ENCODE measurements around the gene LCE1D.

The LCE1D gene

DNA sequence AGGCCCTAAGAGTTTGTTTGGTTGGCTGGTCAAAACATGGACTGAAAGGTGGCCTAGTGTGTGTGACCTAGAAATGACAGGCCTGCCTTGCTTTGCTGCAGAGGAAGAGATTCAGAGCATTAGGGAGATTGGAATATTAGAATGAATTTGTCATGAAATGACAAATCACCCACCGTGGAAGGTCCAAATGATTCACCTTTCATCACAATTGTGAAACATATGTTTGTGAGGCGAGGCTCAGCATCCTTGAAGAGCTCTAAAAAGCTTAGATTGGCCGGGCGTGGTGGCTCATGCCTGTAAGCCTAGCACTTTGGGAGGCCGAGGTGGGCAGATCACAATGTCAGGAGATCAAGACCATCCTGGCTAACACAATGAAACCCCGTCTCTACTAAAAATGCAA is 20.8 kb downstream of the LCE1D start:
- FAIRE-seq, result no peak

DNA sequence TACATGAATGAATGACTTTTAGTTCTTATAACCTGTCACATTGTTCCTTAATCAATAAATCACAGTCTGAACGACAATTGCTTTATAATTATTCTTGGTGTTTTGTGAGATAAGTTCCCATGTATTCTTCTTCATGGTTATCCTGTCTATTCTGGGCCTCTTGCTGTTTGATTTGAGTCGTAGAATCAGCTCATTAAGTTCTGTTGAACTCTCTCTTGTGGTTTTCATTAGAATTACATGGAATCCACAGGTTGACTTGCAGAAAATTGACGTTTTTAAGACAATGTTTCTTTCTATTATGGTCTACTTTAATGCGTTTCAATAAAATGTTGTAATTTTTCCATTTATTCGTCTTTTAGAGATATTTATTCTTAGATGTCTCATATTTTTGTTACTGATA is 26.8 kb downstream of the LCE1D start:
- FAIRE-seq, result no peak

DNA sequence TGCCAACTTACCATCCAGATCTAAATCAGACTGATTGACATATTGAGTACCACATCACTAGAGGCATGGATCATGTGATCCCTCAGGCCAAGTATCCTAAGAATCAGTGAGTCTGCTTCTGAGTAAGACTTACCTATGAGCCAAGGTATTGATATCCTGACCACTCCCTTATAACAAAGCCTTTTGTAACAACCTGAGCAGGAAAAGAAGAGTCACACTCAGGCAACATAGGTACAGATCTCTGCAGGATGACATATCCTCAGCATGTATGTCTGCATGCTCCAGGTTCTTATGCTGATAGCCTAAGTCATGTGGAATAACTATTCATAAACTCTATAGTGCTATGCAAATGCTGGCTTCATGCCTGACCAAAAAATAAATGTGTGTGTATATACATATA is 28.4 kb downstream of the LCE1D start:
- no peak for FAIRE-seq

DNA sequence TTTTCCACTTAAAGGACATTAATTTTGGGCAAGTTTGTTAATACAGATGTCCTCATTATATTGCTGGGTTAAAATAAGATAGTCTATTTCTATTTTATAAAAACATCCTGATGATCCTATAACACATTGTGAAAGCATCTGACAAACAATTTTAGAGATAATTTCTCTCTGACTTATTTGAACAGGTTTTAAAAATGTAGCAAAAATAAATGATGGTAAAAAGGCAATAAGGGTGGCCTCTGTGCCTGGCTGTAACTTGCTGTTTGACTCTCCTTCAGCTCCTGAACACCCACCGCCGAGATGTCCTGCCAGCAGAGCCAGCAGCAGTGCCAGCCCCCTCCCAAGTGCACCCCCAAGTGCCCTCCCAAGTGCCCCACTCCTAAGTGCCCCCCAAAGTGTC is 30.7 kb downstream of the LCE1D start, which contains the start of gene LCE1A:
Gene LCE1A (plus strand): TSS at position 301 of the 400 bp plus-strand sequence. CDS start 0 bp downstream, at position 301.
- no peak for FAIRE-seq

DNA sequence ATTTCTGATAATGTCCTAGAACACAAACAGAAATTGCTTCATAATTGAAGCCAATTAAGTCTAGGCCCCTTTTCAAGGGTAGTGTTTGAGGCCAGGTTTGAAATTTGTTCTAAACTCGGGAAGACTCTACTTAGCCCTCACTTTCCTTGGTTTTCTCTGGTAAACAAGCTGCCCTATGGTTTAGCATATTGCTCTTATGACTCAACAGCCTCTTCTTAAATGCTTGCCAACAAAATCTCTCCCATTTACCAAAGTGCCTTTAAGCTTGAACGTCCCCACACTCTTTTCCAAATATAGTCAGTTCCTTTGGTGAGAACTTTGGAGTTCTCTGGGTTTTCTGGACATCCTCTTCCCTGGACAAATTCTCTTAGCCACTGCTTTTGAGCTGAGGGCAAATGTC is 40.3 kb downstream of the LCE1D start:
- FAIRE-seq, result no peak

DNA sequence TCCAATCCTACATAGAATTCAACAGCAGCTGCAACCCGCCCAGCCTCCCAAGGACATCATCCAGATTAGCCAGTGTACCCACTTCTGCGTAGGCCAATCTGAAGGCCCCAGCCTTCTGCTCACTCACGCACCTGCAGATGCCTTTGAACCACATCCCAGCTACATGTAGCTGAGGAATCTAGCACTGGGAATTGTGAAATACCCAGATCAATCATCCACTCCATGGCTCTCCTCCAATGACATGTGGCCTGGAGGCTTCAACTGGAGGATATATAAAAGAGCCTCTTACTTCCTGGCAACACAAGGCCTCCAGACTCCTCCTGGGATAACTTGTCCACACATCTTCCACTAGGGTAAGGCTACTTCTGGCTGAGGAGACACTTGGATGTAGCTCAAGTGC is 46.0 kb downstream of the LCE1D start, which contains the start of gene LCE6A:
Gene LCE6A (plus strand): TSS at position 301 of the 400 bp plus-strand sequence. CDS start 665 bp downstream, outside the sequence.
- no peak for FAIRE-seq

Measured in TTC549 (cell line).